HL-60/S4 treated with retinoic acid at 250 ng/mL for 4 days and 3 days (cell line): Measurements from ENCODE around the gene BLVRB.
"Not testable (repeated sequence)": the region's sequence is repeated elsewhere in the genome, so short reads cannot be mapped to it uniquely, and the experiment has no call there.

Source experiments
- in situ Hi-C: fragments of 300-500 bp; cut with MboI; formaldehyde crosslinking; loops from 2 replicates; pipeline ENCODE4 v1.7.0; 2022; ENCODE audit warnings: low sequenced_read_pairs

BLVRB gene

GRCh38 chr19:40489882-40490230 is 24.3 kb upstream of the BLVRB start:
- in situ Hi-C loops = no loop called here

- in situ Hi-C loops = no loop called here
Observed at GRCh38 chr19:40486017-40486416, 20.5 kb upstream of the BLVRB start.

GRCh38 chr19:40475878-40476644 is 10.5 kb upstream of the BLVRB start:
- in situ Hi-C loops = not testable (repeated sequence)

GRCh38 chr19:40474737-40475136 is 9.2 kb upstream of the BLVRB start:
- in situ Hi-C loops = no loop called here

GRCh38 chr19:40472516-40472915 is 7.0 kb upstream of the BLVRB start:
- in situ Hi-C loops = no loop called here

GRCh38 chr19:40471111-40471510 is 5.6 kb upstream of the BLVRB start:
- in situ Hi-C loops = no loop called here

- in situ Hi-C loops = no loop called here
Observed at GRCh38 chr19:40469011-40469410, 3.5 kb upstream of the BLVRB start.

GRCh38 chr19:40466985-40467734 is 1.6 kb upstream of the BLVRB start, which contains the start of gene SPTBN4:
Gene SPTBN4 (plus strand): TSS chr19:40467001. CDS start chr19:40472622, 5,621 bp downstream.
- in situ Hi-C loops = no loop called here

GRCh38 chr19:40466219-40466984 is 857 bp upstream of the BLVRB start:
- in situ Hi-C loops = no loop called here

- in situ Hi-C loops = no loop called here
Observed at GRCh38 chr19:40465025-40465556, 454 bp downstream of the BLVRB start.

- in situ Hi-C loops = no loop called here
Observed at GRCh38 chr19:40464059-40465024, 1.2 kb downstream of the BLVRB start.

GRCh38 chr19:40463587-40464037 is 1.9 kb downstream of the BLVRB start:
- in situ Hi-C loops = not testable (repeated sequence)

- in situ Hi-C loops = no loop called here
Observed at GRCh38 chr19:40461669-40462221, 3.8 kb downstream of the BLVRB start.

- in situ Hi-C loops = no loop called here
Observed at GRCh38 chr19:40460185-40460584, 5.4 kb downstream of the BLVRB start.

- in situ Hi-C loops = no loop called here
Observed at GRCh38 chr19:40458597-40458974, 7.0 kb downstream of the BLVRB start.

- in situ Hi-C loops = no loop called here
Observed at GRCh38 chr19:40457953-40458596, 7.5 kb downstream of the BLVRB start.

GRCh38 chr19:40457048-40457447 is 8.5 kb downstream of the BLVRB start:
- in situ Hi-C loops = no loop called here

GRCh38 chr19:40453943-40454342 is 11.6 kb downstream of the BLVRB start:
- in situ Hi-C loops = not testable (repeated sequence)

GRCh38 chr19:40453151-40453735 is 12.3 kb downstream of the BLVRB start:
- in situ Hi-C loops = no loop called here
